ENCODE results near the gene BCL2. TPM values are rescaled to one million over a fixed set of nuclear protein-coding genes. Genes with fewer than 3 reads are reported as not detected.

The BCL2 gene
- total RNA-seq, 1 experiment from 2014 or later: 1.3 TPM

GRCh38 chr18:63290821-63291200, 28.8 kb downstream of the BCL2 start:
- Histone ChIP-seq H4K8ac (replicated peaks; ENCODE audit: insufficient read length, low read depth, low read length) (no peak overlapping the region), H3K4ac (ENCODE audit: low read depth, low read length) (no peak overlapping the region), H3K79me1 (ENCODE audit: insufficient read depth, low read depth, low read length, poor library complexity, severe bottlenecking) (no peaks in the 10 kb centered on the region), H3K9ac (ENCODE audit: extremely low read depth, insufficient read length, low read length) (no peak overlapping the region), H2BK15ac (ENCODE audit: low read depth, low read length) (no peak overlapping the region), H3K79me2 (ENCODE audit: insufficient read depth, low read length) (no peaks in the 10 kb centered on the region), H3K18ac (ENCODE audit: insufficient read length, low read depth, low read length) (no peak overlapping the region), H3K27me3 (ENCODE audit: insufficient read depth, low read length) (no peaks in the 10 kb centered on the region), H3K14ac (ENCODE audit: insufficient read depth, low read length) (no peak overlapping the region; the same call in 1 of the 2 replicates), H2AK5ac (ENCODE audit: insufficient read length, low read length) (no peak overlapping the region), H4K91ac (ENCODE audit: insufficient read length, low read depth, low read length) (no peak overlapping the region), H3K23ac (ENCODE audit: insufficient read length, low read depth, low read length) (no peak overlapping the region), H4K20me1 (ENCODE audit: control insufficient read depth, insufficient read depth, insufficient read length) (no peaks in the 10 kb centered on the region), H3K27ac (ENCODE audit: insufficient read length, low read depth, low read length) (no peak overlapping the region), H3K56ac (ENCODE audit: insufficient read length, low read depth, low read length) (no peak overlapping the region), H3K4me2 (ENCODE audit: insufficient read depth, insufficient read length, low read length) (no peak overlapping the region), H2BK20ac (ENCODE audit: low read depth, low read length, poor library complexity, severe bottlenecking) (no peak overlapping the region), H3K4me1 (ENCODE audit: insufficient read depth, low read length) (no peaks in the 10 kb centered on the region; the same call in 1 of the 2 replicates), H4K5ac (ENCODE audit: insufficient read length, low read depth, low read length) (no peak overlapping the region), H3T11ph (ENCODE audit: low read length) (no peak overlapping the region), H2AFZ (ENCODE audit: low read length) (no peak overlapping the region), H2BK120ac (ENCODE audit: low read depth, low read length, poor library complexity, severe bottlenecking) (no peak overlapping the region), H3K9me3 (ENCODE audit: control insufficient read depth, low read depth, low read length) (no peaks in the 10 kb centered on the region), H2BK5ac (ENCODE audit: insufficient read length, low read length) (no peak overlapping the region), H2BK12ac (ENCODE audit: insufficient read length, low read depth, low read length) (no peak overlapping the region), H3K23me2 (ENCODE audit: insufficient read length, low read depth, low read length, poor library complexity, severe bottlenecking) (no peaks in the 10 kb centered on the region)
- Mint-ChIP-seq H3K36me3 (ENCODE audit: insufficient read depth in 1 of 3, low read depth in 3 of 3) (no peaks in the 10 kb centered on the region), H3K27me3 (ENCODE audit: low read depth) (no peaks in the 10 kb centered on the region; the same call in 1 of the 2 replicates), H3K4me1 (peaks cover 10 to 14% of the 10 kb centered on the region in 2 experiments), H3K4me3 (no peak overlapping the region), H3K9me3 (no peaks in the 10 kb centered on the region), H3K27ac (0 out of 7 replicates have a peak overlapping the region, but pooled peaks of 1 of the 3 experiments have one; percentile 21)
- no peak for DNase-seq
- no CpG with 5 or more reads among the region's 7 CpGs for WGBS (ENCODE audit: extremely low coverage, insufficient read length, low lambda C conversion rate)
- TF ChIP-seq CTCF (conservative IDR thresholded peaks at IDR 0.05): no peak

Data from H9 (cell line).